Measurements from ENCODE around the gene RAI2.

RAI2 gene

DNA sequence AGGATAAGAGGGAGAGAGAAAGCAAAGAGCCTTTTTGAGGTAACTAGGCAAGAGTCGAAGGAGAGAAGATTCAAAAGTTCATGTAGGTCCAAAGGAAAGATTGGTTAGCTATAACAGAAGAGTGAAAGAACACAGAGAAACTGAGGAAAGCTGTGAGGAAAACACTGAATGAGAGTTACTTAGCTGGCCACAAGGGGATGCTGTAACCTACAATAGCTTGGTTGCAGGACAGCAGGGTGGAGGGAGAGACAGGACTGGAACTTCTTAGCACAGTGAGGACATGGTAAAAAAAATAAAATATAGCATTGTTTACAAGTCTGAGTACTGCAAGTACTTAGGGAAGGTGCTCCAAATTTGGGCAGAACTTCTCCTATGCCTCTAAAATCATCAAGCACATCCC, 48.3 kb downstream of the RAI2 start:
- H3K27me3 ChIP-seq (ENCODE audit: control insufficient read depth in 3 of 3, insufficient read depth in 3 of 3, low read depth in 1 of 3, low read length in 3 of 3) = peaks cover 0 to 10% (median 0%) of the 10 kb centered on the region in 3 experiments
- no peaks in the 10 kb centered on the region for H3K4me1 ChIP-seq (ENCODE audit: control insufficient read depth in 2 of 2, insufficient read depth in 1 of 2, low read depth in 1 of 2, low read length in 2 of 2)
- no peak overlapping the region for H3K4me3 ChIP-seq (ENCODE audit: low read length in 2 of 2)
- no peak for DNase-seq (ENCODE audit: low spot score)
- H3K27ac ChIP-seq (replicated peaks; ENCODE audit: low read length) = no peak overlapping the region
- H2BK120ac ChIP-seq (ENCODE audit: low read depth, low read length) = no peak overlapping the region
- no peak overlapping the region for H3K18ac ChIP-seq (ENCODE audit: low read length)
- H3K4ac ChIP-seq (ENCODE audit: low read length) = no peak overlapping the region
- H3K4me2 ChIP-seq (ENCODE audit: insufficient read depth, low read length, poor library complexity, severe bottlenecking) = no peak overlapping the region
- H3K9ac ChIP-seq (ENCODE audit: low read depth, low read length, poor library complexity) = no peak overlapping the region
- H3K23ac ChIP-seq (ENCODE audit: low read depth, low read length, poor library complexity) = no peak overlapping the region
- no CpG with 5 or more reads among the region's 1 CpG for WGBS, 2 donors (ENCODE audit: extremely low coverage in 2 of 2, insufficient read length in 2 of 2, insufficient replicate concordance in 1 of 2)
- H4K8ac ChIP-seq (ENCODE audit: low read depth, low read length) = no peak overlapping the region
- H3K36me3 ChIP-seq (replicated peaks in 1 of 2; ENCODE audit: control insufficient read depth in 2 of 2, insufficient read depth in 2 of 2, low read length in 2 of 2) = no peaks in the 10 kb centered on the region
- no peak overlapping the region for H2AK5ac ChIP-seq (ENCODE audit: low read depth, low read length)
- H2BK5ac ChIP-seq (ENCODE audit: low read length) = no peak overlapping the region
- no peak overlapping the region for H2BK12ac ChIP-seq (ENCODE audit: low read length)
- H3K9me3 ChIP-seq (replicated peaks in 1 of 2; ENCODE audit: control insufficient read depth in 2 of 2, insufficient read depth in 1 of 2, low read depth in 1 of 2, low read length in 2 of 2) = no peaks in the 10 kb centered on the region
- H3K14ac ChIP-seq (ENCODE audit: low read length) = no peak overlapping the region
- H2AFZ ChIP-seq (ENCODE audit: low read length) = no peak overlapping the region
- H3K79me1 ChIP-seq (ENCODE audit: low read depth, low read length) = peaks cover 2% of the 10 kb centered on the region
- no peak overlapping the region for H2BK15ac ChIP-seq (ENCODE audit: low read length)
- no peak overlapping the region for H4K91ac ChIP-seq (ENCODE audit: low read depth, low read length, poor library complexity)

DNA sequence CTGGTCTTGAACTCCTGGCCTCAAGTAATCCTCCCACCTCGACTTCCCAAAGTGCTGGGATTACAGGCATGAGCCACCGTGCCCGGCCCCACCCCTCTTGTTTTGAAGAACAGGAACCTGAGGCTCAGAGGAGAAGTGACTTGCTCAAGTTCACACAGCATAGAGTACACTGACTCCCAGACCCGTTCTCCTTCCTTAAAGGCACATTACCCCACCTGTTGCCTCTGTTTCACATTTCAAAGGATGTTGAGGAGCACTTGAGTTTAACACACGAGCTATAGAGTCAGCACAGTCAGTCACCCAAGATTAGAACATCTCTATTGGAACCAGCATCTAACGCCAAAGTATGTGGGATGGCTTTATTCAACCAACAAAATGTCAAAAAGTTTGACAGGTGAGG, 51.1 kb downstream of the RAI2 start:
- Histone ChIP-seq H3K4me1 (ENCODE audit: control insufficient read depth in 2 of 2, insufficient read depth in 1 of 2, low read depth in 1 of 2, low read length in 2 of 2) (no peaks in the 10 kb centered on the region), H2BK120ac (ENCODE audit: low read depth, low read length) (no peak overlapping the region), H3K9me3 (replicated peaks in 1 of 2; ENCODE audit: control insufficient read depth in 2 of 2, insufficient read depth in 1 of 2, low read depth in 1 of 2, low read length in 2 of 2) (no peaks in the 10 kb centered on the region), H3K4ac (ENCODE audit: low read length) (no peak overlapping the region), H3K9ac (ENCODE audit: low read depth, low read length, poor library complexity) (no peak overlapping the region), H2BK15ac (ENCODE audit: low read length) (no peak overlapping the region), H3K4me3 (ENCODE audit: low read length in 2 of 2) (no peak overlapping the region), H2AFZ (ENCODE audit: low read length) (no peak overlapping the region), H4K8ac (ENCODE audit: low read depth, low read length) (no peak overlapping the region), H3K27me3 (ENCODE audit: control insufficient read depth in 3 of 3, insufficient read depth in 3 of 3, low read depth in 1 of 3, low read length in 3 of 3) (no peaks in the 10 kb centered on the region), H2BK12ac (ENCODE audit: low read length) (no peak overlapping the region), H4K91ac (ENCODE audit: low read depth, low read length, poor library complexity) (no peak overlapping the region), H3K23ac (ENCODE audit: low read depth, low read length, poor library complexity) (no peak overlapping the region), H3K79me1 (ENCODE audit: low read depth, low read length) (no peaks in the 10 kb centered on the region), H3K4me2 (ENCODE audit: insufficient read depth, low read length, poor library complexity, severe bottlenecking) (no peak overlapping the region), H2AK5ac (ENCODE audit: low read depth, low read length) (no peak overlapping the region), H3K14ac (ENCODE audit: low read length) (no peak overlapping the region), H2BK5ac (ENCODE audit: low read length) (no peak overlapping the region), H3K18ac (ENCODE audit: low read length) (no peak overlapping the region), H3K27ac (replicated peaks; ENCODE audit: low read length) (no peak overlapping the region), H3K36me3 (replicated peaks in 1 of 2; ENCODE audit: control insufficient read depth in 2 of 2, insufficient read depth in 2 of 2, low read length in 2 of 2) (no peaks in the 10 kb centered on the region)
- WGBS, 2 donors (ENCODE audit: extremely low coverage in 2 of 2, insufficient read length in 2 of 2, insufficient replicate concordance in 1 of 2) = no CpG with 5 or more reads among the region's 6 CpGs
- DNase-seq (ENCODE audit: low spot score) = no peak

DNA sequence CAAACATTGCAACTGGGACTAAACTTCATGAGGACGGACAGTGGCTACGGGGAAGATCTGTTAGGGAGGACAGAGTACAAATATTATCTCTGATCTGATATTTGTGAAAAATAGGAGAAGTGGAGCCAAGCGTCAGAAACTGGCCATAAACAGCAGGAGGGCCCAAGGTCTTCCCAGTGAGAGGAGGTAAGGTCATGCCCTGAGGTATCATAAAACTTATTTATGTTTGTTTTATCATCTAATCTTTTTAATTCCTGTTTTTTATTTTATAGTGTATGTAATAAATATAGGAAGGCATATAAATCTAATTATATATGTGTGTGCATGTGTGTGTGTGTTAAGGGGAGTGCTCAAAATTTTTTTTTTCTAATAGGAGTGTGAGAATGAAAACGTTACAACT, 51.8 kb downstream of the RAI2 start:
- no CpG with 5 or more reads among the region's 4 CpGs for WGBS, 2 donors (ENCODE audit: extremely low coverage in 2 of 2, insufficient read length in 2 of 2, insufficient replicate concordance in 1 of 2)

DNA sequence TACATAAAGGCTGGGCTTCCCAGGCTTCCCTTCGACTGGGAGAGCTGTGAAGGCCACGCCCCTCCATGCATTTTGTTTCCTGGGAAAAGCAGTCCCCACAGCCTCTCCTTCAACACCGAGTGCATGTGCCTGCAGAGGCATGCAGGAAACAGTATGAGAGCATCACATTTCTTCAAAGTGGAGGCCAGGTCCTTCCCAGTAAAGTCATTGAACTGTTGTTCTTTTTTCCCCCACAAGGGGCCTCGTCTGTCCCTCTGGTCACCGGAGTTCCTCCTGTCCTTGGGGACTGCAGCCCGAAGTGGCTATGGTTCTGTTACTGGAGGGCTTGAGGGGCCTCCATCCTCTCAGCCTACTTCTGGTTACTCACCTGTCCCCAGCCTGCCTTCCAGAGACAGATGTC, 56.0 kb downstream of the RAI2 start:
- Histone ChIP-seq H3K23ac (ENCODE audit: low read depth, low read length, poor library complexity) (no peak overlapping the region), H3K27ac (replicated peaks; ENCODE audit: low read length) (no peak overlapping the region), H3K18ac (ENCODE audit: low read length) (no peak overlapping the region), H3K36me3 (replicated peaks in 1 of 2; ENCODE audit: control insufficient read depth in 2 of 2, insufficient read depth in 2 of 2, low read length in 2 of 2) (no peaks in the 10 kb centered on the region), H3K14ac (ENCODE audit: low read length) (no peak overlapping the region), H3K79me1 (ENCODE audit: low read depth, low read length) (no peaks in the 10 kb centered on the region), H3K4ac (ENCODE audit: low read length) (no peak overlapping the region), H3K4me2 (ENCODE audit: insufficient read depth, low read length, poor library complexity, severe bottlenecking) (no peak overlapping the region), H2BK12ac (ENCODE audit: low read length) (no peak overlapping the region), H3K4me3 (ENCODE audit: low read length in 2 of 2) (no peak overlapping the region), H2AFZ (ENCODE audit: low read length) (no peak overlapping the region), H4K8ac (ENCODE audit: low read depth, low read length) (no peak overlapping the region), H2BK15ac (ENCODE audit: low read length) (no peak overlapping the region), H2AK5ac (ENCODE audit: low read depth, low read length) (no peak overlapping the region), H4K91ac (ENCODE audit: low read depth, low read length, poor library complexity) (no peak overlapping the region), H3K9me3 (replicated peaks in 1 of 2; ENCODE audit: control insufficient read depth in 2 of 2, insufficient read depth in 1 of 2, low read depth in 1 of 2, low read length in 2 of 2) (no peaks in the 10 kb centered on the region), H3K27me3 (ENCODE audit: control insufficient read depth in 3 of 3, insufficient read depth in 3 of 3, low read depth in 1 of 3, low read length in 3 of 3) (no peaks in the 10 kb centered on the region), H3K9ac (ENCODE audit: low read depth, low read length, poor library complexity) (no peak overlapping the region), H2BK5ac (ENCODE audit: low read length) (no peak overlapping the region), H2BK120ac (ENCODE audit: low read depth, low read length) (no peak overlapping the region), H3K4me1 (ENCODE audit: control insufficient read depth in 2 of 2, insufficient read depth in 1 of 2, low read depth in 1 of 2, low read length in 2 of 2) (peaks cover 0 to 9% of the 10 kb centered on the region in 2 donors)
- no CpG with 5 or more reads among the region's 6 CpGs for WGBS, 2 donors (ENCODE audit: extremely low coverage in 2 of 2, insufficient read length in 2 of 2, insufficient replicate concordance in 1 of 2)
- no peak for DNase-seq (ENCODE audit: low spot score)

More for the DNA sequence above, 51.8 kb downstream of the RAI2 start:
- H3K27ac ChIP-seq (replicated peaks; ENCODE audit: low read length) = no peak overlapping the region
- no peaks in the 10 kb centered on the region for H3K9me3 ChIP-seq (replicated peaks in 1 of 2; ENCODE audit: control insufficient read depth in 2 of 2, insufficient read depth in 1 of 2, low read depth in 1 of 2, low read length in 2 of 2)
- no peak overlapping the region for H2BK5ac ChIP-seq (ENCODE audit: low read length)
- no peak overlapping the region for H2AFZ ChIP-seq (ENCODE audit: low read length)
- H3K79me1 ChIP-seq (ENCODE audit: low read depth, low read length) = no peaks in the 10 kb centered on the region
- no peaks in the 10 kb centered on the region for H3K36me3 ChIP-seq (replicated peaks in 1 of 2; ENCODE audit: control insufficient read depth in 2 of 2, insufficient read depth in 2 of 2, low read length in 2 of 2)
- H4K8ac ChIP-seq (ENCODE audit: low read depth, low read length) = no peak overlapping the region
- H3K14ac ChIP-seq (ENCODE audit: low read length) = no peak overlapping the region
- H2BK120ac ChIP-seq (ENCODE audit: low read depth, low read length) = no peak overlapping the region
- no peak overlapping the region for H4K91ac ChIP-seq (ENCODE audit: low read depth, low read length, poor library complexity)
- no peak overlapping the region for H2BK12ac ChIP-seq (ENCODE audit: low read length)
- no peak for DNase-seq (ENCODE audit: low spot score)
- no peak overlapping the region for H2AK5ac ChIP-seq (ENCODE audit: low read depth, low read length)
- H3K4me3 ChIP-seq (ENCODE audit: low read length in 2 of 2) = no peak overlapping the region
- no peak overlapping the region for H3K4me2 ChIP-seq (ENCODE audit: insufficient read depth, low read length, poor library complexity, severe bottlenecking)
- H3K23ac ChIP-seq (ENCODE audit: low read depth, low read length, poor library complexity) = no peak overlapping the region
- no peak overlapping the region for H2BK15ac ChIP-seq (ENCODE audit: low read length)
- H3K4me1 ChIP-seq (ENCODE audit: control insufficient read depth in 2 of 2, insufficient read depth in 1 of 2, low read depth in 1 of 2, low read length in 2 of 2) = no peaks in the 10 kb centered on the region
- no peak overlapping the region for H3K4ac ChIP-seq (ENCODE audit: low read length)
- no peak overlapping the region for H3K9ac ChIP-seq (ENCODE audit: low read depth, low read length, poor library complexity)
- H3K27me3 ChIP-seq (ENCODE audit: control insufficient read depth in 3 of 3, insufficient read depth in 3 of 3, low read depth in 1 of 3, low read length in 3 of 3) = no peaks in the 10 kb centered on the region
- H3K18ac ChIP-seq (ENCODE audit: low read length) = no peak overlapping the region

Data from neuronal stem cell (in vitro differentiated cells).